Measurements from ENCODE around the gene TMEM14B. TPM values are rescaled to one million over a fixed set of nuclear protein-coding genes. Genes with fewer than 3 reads are reported as not detected.
A peak's percentile ranks its signal among the peaks of the same experiment; 100 is the strongest.

The TMEM14B gene
- polyA plus RNA-seq, 4 donors: 50.8 to 83.8 (median 63.5) TPM

DNA sequence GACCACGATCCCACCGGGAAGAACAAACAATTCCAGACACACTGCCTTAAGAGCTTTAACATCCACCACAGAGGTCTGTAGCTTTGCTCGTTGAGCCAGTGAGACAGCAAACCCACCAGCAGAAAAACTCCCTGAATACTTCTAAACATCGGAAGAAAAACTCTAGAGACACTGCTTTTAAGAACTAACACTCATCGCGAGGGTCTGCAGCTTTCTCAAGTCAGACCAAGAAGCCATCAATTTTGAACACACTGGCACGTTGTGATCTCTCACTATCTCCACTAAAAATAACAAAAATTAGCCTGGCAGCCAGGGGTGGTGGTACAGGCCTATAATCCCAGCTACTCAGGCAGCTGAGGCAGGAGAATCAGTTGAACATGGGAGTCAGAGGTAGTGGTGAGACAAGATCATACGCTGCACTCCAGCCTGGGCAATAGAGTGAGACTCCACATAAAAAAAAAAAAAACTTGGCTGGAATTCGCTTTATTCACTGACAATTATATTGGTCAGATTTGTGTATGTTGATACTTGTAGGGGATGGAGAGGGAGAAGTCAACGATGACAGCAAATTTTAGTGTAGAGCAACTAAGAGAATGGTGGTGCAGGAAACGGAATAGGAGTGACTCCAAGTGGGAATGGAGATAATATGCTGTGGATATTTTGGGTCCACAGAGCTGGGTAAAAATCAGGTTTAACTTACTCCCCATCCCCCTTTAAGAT, 25.6 kb upstream of the TMEM14B start:
- H3K27me3 ChIP-seq (ENCODE audit: control insufficient read depth in 3 of 3, insufficient read depth in 3 of 3, low read length in 3 of 3): no peaks in the 10 kb centered on the region
- H3K36me3 ChIP-seq (ENCODE audit: control insufficient read depth in 3 of 3, insufficient read depth in 2 of 3, low read depth in 1 of 3, low read length in 3 of 3): peaks cover under 1 to 12% (median 2%) of the 10 kb centered on the region in 3 donors
- WGBS, 3 donors: 77 to 89% (median 87%) methylated on average over 11 of the region's 11 CpGs
- peak overlapping the region; percentile 38 to 85 (median 75) for H3K4me3 ChIP-seq (ENCODE audit: low read depth in 1 of 3, low read length in 3 of 3)
- H3K27ac ChIP-seq (ENCODE audit: low read depth in 1 of 3, low read length in 2 of 3): peak overlapping the region; percentile 74 to 90 (median 85)
- DNase-seq (no peak), FAIRE-seq (no peak)
- peaks cover 3 to 23% (median 6%) of the 10 kb centered on the region in 3 donors for H3K4me1 ChIP-seq (ENCODE audit: control insufficient read depth in 3 of 3, insufficient read depth in 2 of 3, low read depth in 1 of 3, low read length in 2 of 3)
- H3K9me3 ChIP-seq (ENCODE audit: control insufficient read depth in 2 of 2, insufficient read depth in 1 of 2, low read depth in 1 of 2, low read length in 1 of 2): peaks cover 0 to 11% of the 10 kb centered on the region in 2 donors

DNA sequence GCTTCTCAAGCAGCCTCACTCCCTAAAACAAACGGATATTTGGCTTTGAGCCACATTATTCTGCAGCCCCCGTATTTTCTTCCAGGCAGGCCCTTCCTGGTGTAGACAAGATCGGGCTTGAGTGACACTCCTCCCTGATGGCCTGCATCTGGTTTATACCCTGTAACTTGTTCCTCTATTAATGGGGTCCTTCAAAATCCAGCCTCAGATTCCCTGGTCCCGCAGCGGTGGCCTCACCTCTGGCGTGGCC, 25.1 kb upstream of the TMEM14B start:
- 2 to 5% (median 3%) methylated on average over 6 of the region's 6 CpGs for WGBS, 3 donors
- no peak for FAIRE-seq

DNA sequence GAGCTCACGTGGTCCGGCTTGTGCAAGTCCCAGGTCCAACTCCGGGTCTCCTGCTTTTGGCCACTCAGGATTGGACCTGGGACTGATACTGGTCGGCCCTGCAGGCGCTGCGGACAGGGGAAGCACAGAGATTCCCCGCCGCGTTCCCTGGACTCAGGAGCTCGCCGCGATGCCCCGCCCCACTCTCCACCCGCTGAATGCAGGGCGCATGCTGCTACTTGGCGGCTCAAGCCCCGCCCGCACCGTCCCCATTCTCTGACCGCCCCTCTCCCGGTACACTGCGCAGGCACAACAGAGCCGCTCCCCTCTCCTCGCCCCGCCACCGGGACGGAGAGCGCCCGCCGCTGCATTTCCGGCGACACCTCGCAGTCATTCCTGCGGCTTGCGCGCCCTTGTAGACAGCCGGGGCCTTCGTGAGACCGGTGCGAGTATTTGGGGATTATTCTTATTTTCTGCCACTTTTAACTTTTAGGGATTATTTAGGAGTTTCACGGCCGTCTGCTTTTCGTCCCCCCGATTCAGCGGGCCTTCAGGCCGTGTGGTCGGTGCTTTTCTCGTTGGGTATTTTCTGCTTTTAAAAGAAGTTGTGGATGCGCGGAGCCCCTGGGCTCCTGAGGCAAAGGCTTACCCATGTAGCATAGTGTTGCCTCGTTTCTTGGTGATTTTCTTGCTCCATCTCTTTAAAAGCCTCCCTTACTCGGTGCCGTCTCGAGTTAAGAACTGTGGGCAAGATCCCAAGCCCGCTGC, 24.6 kb upstream of the TMEM14B start, which contains the start of gene TMEM14C:
Gene TMEM14C, plus strand, starts transcription at position 251 of the 747 bp plus-strand sequence. CDS start 1,544 bp downstream, outside the sequence.
- Histone ChIP-seq H3K4me1 (ENCODE audit: control insufficient read depth in 3 of 3, insufficient read depth in 2 of 3, low read depth in 1 of 3, low read length in 2 of 3) (peaks cover 3 to 23% (median 6%) of the 10 kb centered on the region in 3 donors), H3K36me3 (ENCODE audit: control insufficient read depth in 3 of 3, insufficient read depth in 2 of 3, low read depth in 1 of 3, low read length in 3 of 3) (peaks cover 2 to 19% (median 4%) of the 10 kb centered on the region in 3 donors), H3K4me3 (ENCODE audit: low read depth in 1 of 3, low read length in 3 of 3) (peak within 1 kb of the TSS; percentile 38 to 85 (median 75)), H3K27me3 (ENCODE audit: control insufficient read depth in 3 of 3, insufficient read depth in 3 of 3, low read length in 3 of 3) (no peaks in the 10 kb centered on the region), H3K27ac (ENCODE audit: low read depth in 1 of 3, low read length in 2 of 3) (peak within 1 kb of the TSS; percentile 74 to 90 (median 85)), H3K9me3 (ENCODE audit: control insufficient read depth in 2 of 2, insufficient read depth in 1 of 2, low read depth in 1 of 2, low read length in 1 of 2) (peaks cover 0 to 11% of the 10 kb centered on the region in 2 donors)
- FAIRE-seq: no peak
- DNase-seq: peak; percentile 98 to 99
- WGBS, 3 donors: 1% methylated on average over 44 to 55 of the region's 55 CpGs

More for the DNA sequence above, 25.1 kb upstream of the TMEM14B start:
- H3K27ac ChIP-seq (ENCODE audit: low read depth in 1 of 3, low read length in 2 of 3): peak overlapping the region; percentile 74 to 90 (median 85)
- peak overlapping the region; percentile 38 to 85 (median 75) for H3K4me3 ChIP-seq (ENCODE audit: low read depth in 1 of 3, low read length in 3 of 3)
- peaks cover 0 to 11% of the 10 kb centered on the region in 2 donors for H3K9me3 ChIP-seq (ENCODE audit: control insufficient read depth in 2 of 2, insufficient read depth in 1 of 2, low read depth in 1 of 2, low read length in 1 of 2)
- H3K4me1 ChIP-seq (ENCODE audit: control insufficient read depth in 3 of 3, insufficient read depth in 2 of 3, low read depth in 1 of 3, low read length in 2 of 3): peaks cover 3 to 23% (median 6%) of the 10 kb centered on the region in 3 donors
- no peaks in the 10 kb centered on the region for H3K27me3 ChIP-seq (ENCODE audit: control insufficient read depth in 3 of 3, insufficient read depth in 3 of 3, low read length in 3 of 3)
- DNase-seq: no peak
- peaks cover 2 to 15% (median 2%) of the 10 kb centered on the region in 3 donors for H3K36me3 ChIP-seq (ENCODE audit: control insufficient read depth in 3 of 3, insufficient read depth in 2 of 3, low read depth in 1 of 3, low read length in 3 of 3)

DNA sequence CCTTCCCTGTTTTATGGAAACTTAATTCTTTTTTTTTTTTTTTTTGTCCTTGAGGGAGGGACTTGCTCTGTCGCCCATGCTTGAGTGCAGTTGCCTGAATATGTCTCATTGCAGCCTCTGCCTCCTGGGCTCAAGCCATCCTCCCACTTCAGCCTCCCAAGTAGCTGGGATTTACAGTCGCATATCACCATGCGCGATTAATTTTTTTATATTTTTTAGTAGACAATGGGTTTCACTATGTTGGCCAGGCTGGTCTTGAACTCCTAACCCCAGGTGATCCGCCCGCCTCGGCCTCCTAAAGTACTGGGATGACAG, 24.1 kb upstream of the TMEM14B start:
- Histone ChIP-seq H3K27ac (ENCODE audit: low read depth in 1 of 3, low read length in 2 of 3) (peak overlapping the region; percentile 62 to 90 (median 85)), H3K4me1 (ENCODE audit: control insufficient read depth in 3 of 3, insufficient read depth in 2 of 3, low read depth in 1 of 3, low read length in 2 of 3) (peaks cover 3 to 23% (median 6%) of the 10 kb centered on the region in 3 donors), H3K36me3 (ENCODE audit: control insufficient read depth in 3 of 3, insufficient read depth in 2 of 3, low read depth in 1 of 3, low read length in 3 of 3) (peaks cover 2 to 23% (median 4%) of the 10 kb centered on the region in 3 donors), H3K4me3 (ENCODE audit: low read depth in 1 of 3, low read length in 3 of 3) (peak overlapping the region; percentile 21 to 85 (median 75)), H3K9me3 (ENCODE audit: control insufficient read depth in 2 of 2, insufficient read depth in 1 of 2, low read depth in 1 of 2, low read length in 1 of 2) (peaks cover 0 to 8% of the 10 kb centered on the region in 2 donors), H3K27me3 (ENCODE audit: control insufficient read depth in 3 of 3, insufficient read depth in 3 of 3, low read length in 3 of 3) (no peaks in the 10 kb centered on the region)
- FAIRE-seq (no peak), DNase-seq (no peak)
- WGBS, 3 donors: 12 to 27% (median 22%) methylated on average over 7 of the region's 7 CpGs

DNA sequence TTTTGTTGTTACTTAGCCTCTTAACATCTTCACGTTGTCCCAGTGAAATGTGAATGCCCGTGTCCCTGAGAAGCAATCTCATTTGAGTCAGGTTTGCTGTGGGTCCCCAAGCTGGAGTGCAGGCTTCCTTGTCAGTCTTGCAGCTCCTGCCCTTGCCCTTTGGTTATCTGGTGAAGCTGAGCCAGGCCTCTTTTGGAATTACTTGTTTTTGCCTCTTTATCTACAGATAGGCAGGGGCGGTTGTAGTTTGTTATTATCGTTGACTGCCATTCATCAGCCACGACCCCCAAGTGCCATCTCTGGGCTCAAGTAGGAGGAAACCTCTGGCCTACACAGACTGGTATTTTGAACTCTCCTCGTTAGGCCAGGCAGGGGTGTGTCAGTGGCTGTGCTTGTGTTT, 22.6 kb upstream of the TMEM14B start:
- Histone ChIP-seq H3K27ac (ENCODE audit: low read depth in 1 of 3, low read length in 2 of 3) (no peak overlapping the region), H3K4me1 (ENCODE audit: control insufficient read depth in 3 of 3, insufficient read depth in 2 of 3, low read depth in 1 of 3, low read length in 2 of 3) (peaks cover 3 to 23% (median 6%) of the 10 kb centered on the region in 3 donors), H3K4me3 (ENCODE audit: low read depth in 1 of 3, low read length in 3 of 3) (no peak overlapping the region), H3K9me3 (ENCODE audit: control insufficient read depth in 2 of 2, insufficient read depth in 1 of 2, low read depth in 1 of 2, low read length in 1 of 2) (no peaks in the 10 kb centered on the region), H3K27me3 (ENCODE audit: control insufficient read depth in 3 of 3, insufficient read depth in 3 of 3, low read length in 3 of 3) (no peaks in the 10 kb centered on the region), H3K36me3 (ENCODE audit: control insufficient read depth in 3 of 3, insufficient read depth in 2 of 3, low read depth in 1 of 3, low read length in 3 of 3) (peaks cover 2 to 35% (median 4%) of the 10 kb centered on the region in 3 donors)
- DNase-seq (no peak), FAIRE-seq (no peak)
- WGBS, 3 donors: 45 to 69% (median 53%) methylated on average over 6 of the region's 6 CpGs

DNA sequence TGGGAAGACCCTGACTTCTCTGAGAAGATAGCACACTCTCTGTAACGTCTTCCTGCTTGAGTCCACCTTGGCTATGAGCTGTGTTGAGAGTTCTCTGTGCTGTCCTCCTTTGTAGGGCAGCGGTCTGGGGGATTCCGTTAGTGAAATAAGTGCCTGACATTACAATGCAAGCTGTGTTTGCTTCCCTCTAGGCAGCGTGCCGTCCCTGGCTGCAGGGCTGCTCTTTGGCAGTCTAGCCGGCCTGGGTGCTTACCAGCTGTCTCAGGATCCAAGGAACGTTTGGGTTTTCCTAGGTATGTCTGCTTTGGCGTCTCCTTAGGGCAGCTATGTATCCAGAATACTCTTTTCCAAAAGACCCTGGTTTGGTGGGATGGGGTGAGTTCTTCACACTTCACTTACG, 21.9 kb upstream of the TMEM14B start:
- no peaks in the 10 kb centered on the region for H3K27me3 ChIP-seq (ENCODE audit: control insufficient read depth in 3 of 3, insufficient read depth in 3 of 3, low read length in 3 of 3)
- peaks cover 2 to 35% (median 7%) of the 10 kb centered on the region in 3 donors for H3K36me3 ChIP-seq (ENCODE audit: control insufficient read depth in 3 of 3, insufficient read depth in 2 of 3, low read depth in 1 of 3, low read length in 3 of 3)
- FAIRE-seq (no peak), DNase-seq (no peak)
- 88 to 92% (median 88%) methylated on average over 9 of the region's 9 CpGs for WGBS, 3 donors
- H3K9me3 ChIP-seq (ENCODE audit: control insufficient read depth in 2 of 2, insufficient read depth in 1 of 2, low read depth in 1 of 2, low read length in 1 of 2): no peaks in the 10 kb centered on the region
- H3K4me1 ChIP-seq (ENCODE audit: control insufficient read depth in 3 of 3, insufficient read depth in 2 of 3, low read depth in 1 of 3, low read length in 2 of 3): peaks cover 3 to 23% (median 6%) of the 10 kb centered on the region in 3 donors
- H3K27ac ChIP-seq (ENCODE audit: low read depth in 1 of 3, low read length in 2 of 3): no peak overlapping the region
- H3K4me3 ChIP-seq (ENCODE audit: low read depth in 1 of 3, low read length in 3 of 3): no peak overlapping the region

DNA sequence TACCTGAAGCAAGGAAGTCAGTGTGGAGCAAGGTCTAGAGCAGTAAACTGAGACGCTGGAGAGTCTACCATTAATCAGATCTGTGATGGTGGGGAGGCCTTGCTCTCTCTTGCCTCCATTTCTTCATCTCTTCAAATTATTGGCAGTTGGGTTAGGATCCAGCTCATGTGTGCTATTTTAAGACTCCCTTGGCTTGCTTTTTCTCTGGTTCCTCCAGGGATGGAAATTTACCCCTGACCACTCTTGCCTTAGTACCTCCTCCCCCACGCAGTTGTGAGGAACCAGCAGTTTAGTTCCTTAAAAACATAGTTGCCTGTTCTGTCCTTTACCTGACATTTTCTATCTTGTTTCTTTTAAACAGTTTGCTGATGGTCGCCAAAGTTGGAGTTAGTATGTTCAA, 17.4 kb upstream of the TMEM14B start:
- Histone ChIP-seq H3K27me3 (ENCODE audit: control insufficient read depth in 3 of 3, insufficient read depth in 3 of 3, low read length in 3 of 3) (no peaks in the 10 kb centered on the region), H3K36me3 (ENCODE audit: control insufficient read depth in 3 of 3, insufficient read depth in 2 of 3, low read depth in 1 of 3, low read length in 3 of 3) (peaks cover 2 to 53% (median 12%) of the 10 kb centered on the region in 3 donors), H3K27ac (ENCODE audit: low read depth in 1 of 3, low read length in 2 of 3) (no peak overlapping the region), H3K9me3 (ENCODE audit: control insufficient read depth in 2 of 2, insufficient read depth in 1 of 2, low read depth in 1 of 2, low read length in 1 of 2) (peaks cover 0 to 2% of the 10 kb centered on the region in 2 donors), H3K4me1 (ENCODE audit: control insufficient read depth in 3 of 3, insufficient read depth in 2 of 3, low read depth in 1 of 3, low read length in 2 of 3) (no peaks in the 10 kb centered on the region), H3K4me3 (ENCODE audit: low read depth in 1 of 3, low read length in 3 of 3) (no peak overlapping the region)
- no peak for FAIRE-seq
- WGBS, 3 donors: 83 to 88% (median 85%) methylated on average over 3 of the region's 3 CpGs
- no peak for DNase-seq

DNA sequence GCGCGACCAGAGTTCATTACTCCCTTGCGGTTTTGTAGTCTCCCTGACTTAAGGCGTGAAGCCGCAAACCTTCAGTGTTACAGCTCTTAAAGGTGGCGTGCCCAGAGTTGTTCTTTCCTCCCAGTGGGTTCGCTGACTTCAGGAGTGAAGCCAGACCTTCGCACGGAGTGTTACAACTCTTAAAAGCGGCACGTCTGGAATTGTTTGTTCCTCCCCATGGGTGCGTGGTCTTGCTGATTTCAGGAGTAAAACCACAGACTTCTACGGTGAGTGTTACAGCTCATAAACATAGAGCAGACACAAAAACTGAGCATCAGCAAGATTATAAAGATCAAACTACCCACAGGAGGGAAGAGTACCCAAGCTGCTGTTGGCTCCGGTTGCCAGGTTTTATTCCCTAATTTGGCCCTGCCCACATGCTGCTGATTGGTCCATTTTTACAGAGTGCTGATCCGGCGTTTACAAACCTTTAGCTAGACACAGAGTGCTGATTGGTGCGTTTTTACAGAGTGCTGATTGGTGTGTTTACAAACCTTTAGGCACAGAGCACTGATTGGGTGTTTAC, 14.4 kb upstream of the TMEM14B start:
- no peak overlapping the region for H3K27ac ChIP-seq (ENCODE audit: low read depth in 1 of 3, low read length in 2 of 3)
- no peaks in the 10 kb centered on the region for H3K27me3 ChIP-seq (ENCODE audit: control insufficient read depth in 3 of 3, insufficient read depth in 3 of 3, low read length in 3 of 3)
- H3K9me3 ChIP-seq (ENCODE audit: control insufficient read depth in 2 of 2, insufficient read depth in 1 of 2, low read depth in 1 of 2, low read length in 1 of 2): peaks cover 0 to 2% of the 10 kb centered on the region in 2 donors
- peaks cover 0 to 37% (median 9%) of the 10 kb centered on the region in 3 donors for H3K36me3 ChIP-seq (ENCODE audit: control insufficient read depth in 3 of 3, insufficient read depth in 2 of 3, low read depth in 1 of 3, low read length in 3 of 3)
- 93 to 95% (median 95%) methylated on average over 17 of the region's 17 CpGs for WGBS, 3 donors
- DNase-seq (no peak), FAIRE-seq (no peak)
- H3K4me1 ChIP-seq (ENCODE audit: control insufficient read depth in 3 of 3, insufficient read depth in 2 of 3, low read depth in 1 of 3, low read length in 2 of 3): no peaks in the 10 kb centered on the region
- H3K4me3 ChIP-seq (ENCODE audit: low read depth in 1 of 3, low read length in 3 of 3): no peak overlapping the region
